CD4-positive, alpha-beta T cell treated with Interferon alpha-2 for 1 hour (primary cell): ENCODE results near the gene F2RL2.

Source experiments
- DNase-seq, 2 donors: peaks; one replicate each; pipeline ENCODE4 v3.0.0-alpha.2; 2020 to 2022

The F2RL2 gene, protein sequence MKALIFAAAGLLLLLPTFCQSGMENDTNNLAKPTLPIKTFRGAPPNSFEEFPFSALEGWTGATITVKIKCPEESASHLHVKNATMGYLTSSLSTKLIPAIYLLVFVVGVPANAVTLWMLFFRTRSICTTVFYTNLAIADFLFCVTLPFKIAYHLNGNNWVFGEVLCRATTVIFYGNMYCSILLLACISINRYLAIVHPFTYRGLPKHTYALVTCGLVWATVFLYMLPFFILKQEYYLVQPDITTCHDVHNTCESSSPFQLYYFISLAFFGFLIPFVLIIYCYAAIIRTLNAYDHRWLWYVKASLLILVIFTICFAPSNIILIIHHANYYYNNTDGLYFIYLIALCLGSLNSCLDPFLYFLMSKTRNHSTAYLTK

GRCh38 chr5:76622973-76623596 is at the start of gene F2RL2:
F2RL2 (minus strand) TSS chr5:76623403; CDS start chr5:76623230, 173 bp downstream.
- no peak for DNase-seq

DNA sequence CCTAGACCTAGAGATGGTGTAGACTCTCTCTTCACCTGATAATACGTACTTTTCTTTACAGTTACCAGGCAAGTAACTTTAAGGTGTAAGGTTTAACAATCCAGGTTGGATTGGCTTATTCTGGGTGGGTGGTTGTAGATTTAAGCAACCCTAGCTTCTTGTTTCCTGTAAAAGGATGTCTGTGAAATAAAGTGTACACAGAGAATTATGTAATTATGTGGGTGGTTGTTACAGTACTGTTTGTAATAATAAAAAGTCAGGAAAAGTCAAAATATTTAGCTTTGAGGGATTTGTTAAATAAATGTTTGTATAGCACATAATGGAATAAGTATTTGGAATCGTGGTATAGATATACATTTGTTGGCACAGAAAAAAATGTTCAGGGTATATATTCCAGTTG is 49.0 kb upstream of the F2RL2 start:
- DNase-seq: no peak

GRCh38 chr5:76670508-76670907 is 47.3 kb upstream of the F2RL2 start:
- DNase-seq: no peak

GRCh38 chr5:76669245-76669644 is 46.0 kb upstream of the F2RL2 start:
- DNase-seq: no peak

DNA sequence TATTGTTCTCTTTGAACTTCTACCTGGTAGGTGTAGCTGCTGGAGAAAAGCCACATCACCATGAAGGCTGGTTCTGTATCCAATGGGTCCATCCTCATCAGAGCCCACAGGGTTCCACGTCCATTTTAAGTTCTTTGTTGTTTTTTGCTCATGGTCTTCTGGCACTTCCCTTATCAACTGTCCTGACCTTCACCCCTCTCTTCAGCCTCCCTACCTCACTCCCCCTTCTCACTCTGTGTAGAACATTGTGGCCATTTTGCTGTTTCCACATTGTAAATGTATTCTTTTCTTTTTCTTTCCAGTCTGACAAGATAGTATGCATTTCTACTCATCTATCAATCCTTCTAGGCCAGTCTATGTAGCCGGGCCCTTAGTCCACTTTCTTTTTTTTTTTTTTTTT is 44.3 kb upstream of the F2RL2 start:
- no peak for DNase-seq

DNA sequence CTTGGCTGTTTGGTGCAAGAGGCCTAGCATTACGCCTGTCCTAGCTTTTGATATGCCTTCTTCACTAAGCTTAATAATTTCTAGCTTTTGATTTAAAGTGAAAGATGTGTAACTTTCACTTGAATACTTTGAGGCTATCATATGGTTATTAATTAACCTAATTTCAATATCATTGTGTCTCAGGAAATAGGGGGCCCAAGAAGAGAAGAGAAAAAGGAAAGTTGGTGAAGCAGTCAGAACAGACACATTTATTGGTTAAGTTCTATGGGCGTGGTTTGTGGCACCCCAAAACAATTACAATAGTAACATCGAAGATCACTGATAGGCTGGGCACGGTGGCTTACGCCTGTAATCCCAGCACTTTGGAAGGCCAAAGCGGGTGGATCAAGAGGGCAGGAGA is 40.9 kb upstream of the F2RL2 start:
- DNase-seq: no peak

GRCh38 chr5:76663573-76663972 is 40.4 kb upstream of the F2RL2 start:
- no peak for DNase-seq

DNA sequence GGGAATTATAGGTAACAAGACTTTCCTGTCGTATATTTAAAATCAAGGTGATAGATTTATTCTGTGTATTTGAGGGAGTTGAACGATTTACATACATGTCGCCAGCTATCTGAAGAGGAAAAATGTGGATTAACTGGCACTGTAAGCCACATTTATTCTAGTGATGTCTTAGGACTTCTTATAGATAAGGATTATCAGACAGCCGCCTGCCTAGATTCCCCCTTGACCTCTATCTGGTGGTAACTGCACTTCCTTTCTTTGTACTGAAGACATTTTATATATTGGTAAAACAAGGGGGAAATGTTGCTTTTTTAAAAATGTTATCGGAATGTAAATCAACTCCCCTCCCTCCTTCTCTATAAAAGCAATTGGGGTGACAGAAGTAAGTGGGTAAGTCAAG is 39.3 kb upstream of the F2RL2 start:
- DNase-seq: no peak

GRCh38 chr5:76660360-76660759 is 37.2 kb upstream of the F2RL2 start:
- no peak for DNase-seq

- no peak for DNase-seq
Observed at GRCh38 chr5:76657683-76658311, 34.6 kb upstream of the F2RL2 start.

DNA sequence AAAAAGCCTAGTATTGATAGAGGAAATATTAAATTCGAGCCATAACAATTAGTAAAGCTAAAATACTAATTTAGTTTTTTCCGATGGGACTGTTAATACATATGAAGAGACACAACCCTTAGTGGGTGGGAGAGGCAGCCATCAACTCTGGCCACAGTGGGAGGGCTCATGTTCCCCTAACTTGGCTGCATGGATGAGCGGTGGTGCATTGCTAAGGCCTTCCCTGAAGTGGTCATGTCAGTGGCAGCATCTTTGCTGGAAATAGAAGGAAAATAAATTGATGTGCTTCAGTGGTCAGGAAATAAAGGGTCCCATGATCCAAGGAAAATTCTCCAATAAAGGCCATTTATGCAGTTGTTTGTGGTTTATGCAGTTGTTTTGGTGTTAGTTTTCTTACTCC is 33.9 kb upstream of the F2RL2 start:
- no peak for DNase-seq

DNA sequence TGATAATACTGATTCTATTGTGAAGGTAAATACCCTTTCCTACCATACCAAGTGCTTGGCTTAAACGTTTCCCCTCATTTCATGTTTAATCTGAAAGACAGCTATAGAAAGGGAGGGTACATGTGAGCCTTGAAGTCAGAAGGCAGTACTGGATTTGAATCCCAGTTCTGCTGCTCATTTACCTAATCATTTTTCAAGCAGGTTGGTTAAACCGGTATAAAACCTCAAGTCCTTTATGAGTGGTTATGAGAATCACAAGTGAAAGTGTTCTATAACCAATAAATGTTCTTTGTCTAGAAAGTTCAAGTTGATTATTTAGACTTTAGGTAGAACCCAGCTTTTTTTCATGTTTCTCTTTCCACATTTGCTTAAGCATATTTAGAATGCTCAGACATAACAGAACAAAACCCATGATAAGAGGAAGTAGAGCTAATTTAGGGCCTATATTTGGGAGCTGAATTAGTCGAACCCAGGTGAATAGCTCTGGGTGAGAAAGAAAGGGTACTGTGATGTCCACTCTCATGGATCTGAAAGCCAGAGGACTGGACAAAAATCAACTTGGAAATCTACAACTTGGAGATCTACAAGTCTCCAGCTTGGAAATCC is 29.7 kb upstream of the F2RL2 start:
- DNase-seq: no peak

- no peak for DNase-seq
Observed at GRCh38 chr5:76649140-76649539, 25.9 kb upstream of the F2RL2 start.

DNA sequence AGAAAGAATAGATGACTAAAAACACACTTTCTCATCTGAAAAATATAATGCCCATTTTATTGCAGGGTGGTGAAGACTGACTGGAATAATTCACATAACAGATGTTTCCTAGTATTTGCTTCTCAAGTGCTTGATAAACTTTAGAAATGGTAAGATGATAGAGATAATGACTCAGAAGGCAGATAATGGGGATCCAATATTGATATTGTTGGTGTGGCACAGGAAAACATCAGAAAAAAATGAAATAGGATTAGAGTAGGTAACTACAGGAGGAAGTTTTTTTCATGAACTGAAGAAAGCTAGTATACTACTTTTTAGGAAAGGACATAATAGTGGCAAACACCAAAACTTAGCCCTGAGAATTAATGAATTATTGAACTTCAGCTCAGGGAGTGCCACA is 20.2 kb upstream of the F2RL2 start:
- no peak for DNase-seq

- DNase-seq: no peak
Observed at GRCh38 chr5:76642390-76643040, 19.3 kb upstream of the F2RL2 start.

- peak; percentile 51 to 73 for DNase-seq
Observed at GRCh38 chr5:76641514-76642120, 18.4 kb upstream of the F2RL2 start.

- DNase-seq: no peak
Observed at GRCh38 chr5:76638479-76638878, 15.3 kb upstream of the F2RL2 start.

- no peak for DNase-seq
Observed at GRCh38 chr5:76637490-76637889, 14.3 kb upstream of the F2RL2 start.

DNA sequence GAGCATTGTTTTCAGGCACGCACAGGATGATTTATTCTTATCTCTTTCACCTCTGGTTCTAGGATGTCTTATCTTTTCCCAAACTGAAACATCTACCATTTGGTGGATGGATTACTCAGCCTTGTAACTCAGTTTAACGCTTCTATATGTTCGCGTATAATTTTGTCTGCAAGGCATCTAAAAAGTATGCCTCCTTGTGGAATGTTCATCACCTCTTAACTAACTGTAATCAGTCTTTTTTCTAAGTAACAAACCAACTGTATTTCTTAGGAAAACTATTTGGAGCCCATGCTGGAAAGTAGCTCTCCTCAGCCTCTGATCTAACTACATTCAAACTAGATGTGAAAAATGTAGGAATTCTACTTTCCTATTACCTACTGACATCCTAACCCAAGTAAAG is 11.5 kb upstream of the F2RL2 start:
- DNase-seq: no peak

GRCh38 chr5:76626738-76627137 is 3.5 kb upstream of the F2RL2 start:
- DNase-seq: peak in 1 of 2 donors; percentile 12

- DNase-seq: no peak
Observed at GRCh38 chr5:76625087-76625815, 2.0 kb upstream of the F2RL2 start.

- no peak for DNase-seq
Observed at GRCh38 chr5:76622076-76622475, 1.1 kb downstream of the F2RL2 start.
